Peyer's patch (tissue), 4 donors: ENCODE results near the gene OAS2. TPM values are rescaled to one million over a fixed set of nuclear protein-coding genes. Genes with fewer than 3 reads are reported as not detected.

ENCODE experiments used
- DNase-seq, 3 donors: peaks; one replicate each; pipeline ENCODE4 v3.0.0-alpha.2; 2017 to 2019
- H3K27ac ChIP-seq, 4 donors: fragments of 200-600 bp; sonication (generic); one replicate each; pipeline ENCODE4 v1.5.1; 2016 to 2019
- H3K27me3 ChIP-seq, 2 donors: fragments of 200-600 bp; sonication (generic); one replicate each; pipeline ENCODE4 v1.5.1; 2019
- H3K36me3 ChIP-seq, 3 donors: fragments of 200-600 bp; sonication (generic); one replicate each; pipeline ENCODE4 v1.5.1; 2016 to 2019
- H3K4me1 ChIP-seq, 4 donors: fragments of 200-600 bp; sonication (generic); one replicate each; pipeline ENCODE4 v1.5.1; 2016 to 2019
- H3K4me3 ChIP-seq, 4 donors: fragments of 200-600 bp; sonication (generic); 1 replicate in 3 of 4; 2 replicates in 1 of 4; pipeline ENCODE4 v1.5.1; 2016 to 2019; ENCODE audit warnings: mild to moderate bottlenecking in 1 of 4
- H3K9me3 ChIP-seq, 4 donors: fragments of 200-600 bp; sonication (generic); one replicate each; pipeline ENCODE4 v1.5.1; 2016 to 2019; ENCODE audit warnings: mild to moderate bottlenecking in 1 of 4
- CTCF ChIP-seq, 6 experiments: fragments of 450-650 bp in 4 of 6; fragments of 200-600 bp in 2 of 6; sonication (generic) in 1 of 6; IDR thresholded peaks; one replicate each; pipeline ENCODE4 v1.5.1; 2017 to 2019; ENCODE audit warnings: antibody characterized with exemption in 6 of 6, mild to moderate bottlenecking in 3 of 6, moderate library complexity in 1 of 6
- POLR2A ChIP-seq, 2 donors: fragments of 450-650 bp; IDR thresholded peaks; one replicate each; pipeline ENCODE4 v1.5.1; 2017; ENCODE audit warnings: antibody characterized with exemption in 2 of 2, mild to moderate bottlenecking in 2 of 2, moderate library complexity in 2 of 2
- total RNA-seq, 4 donors: library from RNA; depleted of rRNA; stranded (reverse); fragments of >200 nt; gene quantifications; one replicate each; pipeline ENCODE4 v1.1.0, GENCODE V29; 2016

The OAS2 gene
- total RNA-seq, 4 donors from 2014 or later = 1.3 to 18.2 (median 3.5) TPM

GRCh38 chr12:113050795-113051194 lies 72.5 kb downstream of the OAS2 start:
- H3K9me3 ChIP-seq = no peaks in the 10 kb centered on the region
- TF ChIP-seq CTCF (IDR thresholded peaks at IDR 0.05) = no peak
- TF ChIP-seq POLR2A (IDR thresholded peaks at IDR 0.05) = no peak
- H3K4me1 ChIP-seq = peaks cover 0 to 23% (median 4%) of the 10 kb centered on the region in 4 donors
- no peaks in the 10 kb centered on the region for H3K36me3 ChIP-seq
- DNase-seq = peak in 2 of 3 donors; percentile 73 to 78
- no peaks in the 10 kb centered on the region for H3K27me3 ChIP-seq
- H3K4me3 ChIP-seq = no peak overlapping the region
- peak overlapping the region in 1 of 4 donors; percentile 63 for H3K27ac ChIP-seq

GRCh38 chr12:113051759-113052158 lies 73.4 kb downstream of the OAS2 start:
- Histone ChIP-seq H3K9me3 (no peaks in the 10 kb centered on the region), H3K4me3 (no peak overlapping the region), H3K4me1 (peaks cover 0 to 23% (median 4%) of the 10 kb centered on the region in 4 donors), H3K36me3 (no peaks in the 10 kb centered on the region), H3K27ac (no peak overlapping the region), H3K27me3 (peaks cover 0 to 3% of the 10 kb centered on the region in 2 donors)
- DNase-seq = no peak
- TF ChIP-seq CTCF (IDR thresholded peaks at IDR 0.05) (no peak), POLR2A (IDR thresholded peaks at IDR 0.05) (no peak)

GRCh38 chr12:113052326-113052725 lies 74.0 kb downstream of the OAS2 start:
- H3K4me1 ChIP-seq = peaks cover 0 to 25% (median 7%) of the 10 kb centered on the region in 4 donors
- TF ChIP-seq CTCF (IDR thresholded peaks at IDR 0.05) = no peak
- TF ChIP-seq POLR2A (IDR thresholded peaks at IDR 0.05) = no peak
- peak overlapping the region in 1 of 4 donors; percentile 12 for H3K27ac ChIP-seq
- no peaks in the 10 kb centered on the region for H3K9me3 ChIP-seq
- DNase-seq = no peak
- H3K27me3 ChIP-seq = peaks cover 0 to 9% of the 10 kb centered on the region in 2 donors
- no peaks in the 10 kb centered on the region for H3K36me3 ChIP-seq
- H3K4me3 ChIP-seq = no peak overlapping the region

GRCh38 chr12:113054948-113055486 lies 76.7 kb downstream of the OAS2 start:
- H3K9me3 ChIP-seq = no peaks in the 10 kb centered on the region
- H3K4me1 ChIP-seq = peaks cover 0 to 23% (median 12%) of the 10 kb centered on the region in 4 donors
- no peak overlapping the region for H3K27ac ChIP-seq
- no peak overlapping the region for H3K4me3 ChIP-seq
- TF ChIP-seq POLR2A (IDR thresholded peaks at IDR 0.05) (no peak), CTCF (IDR thresholded peaks at IDR 0.05) (no peak)
- H3K36me3 ChIP-seq = no peaks in the 10 kb centered on the region
- H3K27me3 ChIP-seq = peaks cover 0 to 12% of the 10 kb centered on the region in 2 donors
- no peak for DNase-seq

- H3K36me3 ChIP-seq = no peaks in the 10 kb centered on the region
- H3K27ac ChIP-seq = peak overlapping the region in 2 of 4 donors; percentile 26 to 87
- DNase-seq = no peak
- peaks cover 0 to 20% (median 12%) of the 10 kb centered on the region in 4 donors for H3K4me1 ChIP-seq
- H3K4me3 ChIP-seq = peak overlapping the region in 3 of 4 donors; percentile 55 to 88 (median 61)
- no peak for TF ChIP-seq POLR2A (IDR thresholded peaks at IDR 0.05)
- H3K9me3 ChIP-seq = no peaks in the 10 kb centered on the region
- H3K27me3 ChIP-seq = peaks cover 0 to 12% of the 10 kb centered on the region in 2 donors
These were observed 77.5 kb downstream of the OAS2 start for GRCh38 chr12:113055594-113056380.

GRCh38 chr12:113056381-113056630 lies 78.0 kb downstream of the OAS2 start:
- peak overlapping the region; percentile 55 to 88 (median 61) for H3K4me3 ChIP-seq
- no peak for DNase-seq

More at GRCh38 chr12:113056381-113056630, 78.0 kb downstream of the OAS2 start:
- TF ChIP-seq POLR2A (IDR thresholded peaks at IDR 0.05) (no peak), CTCF (IDR thresholded peaks at IDR 0.05) (no peak)
- Histone ChIP-seq H3K36me3 (no peaks in the 10 kb centered on the region), H3K9me3 (no peaks in the 10 kb centered on the region), H3K27ac (peak overlapping the region; percentile 17 to 87 (median 42)), H3K27me3 (peaks cover 0 to 12% of the 10 kb centered on the region in 2 donors), H3K4me1 (peaks cover 0 to 24% (median 12%) of the 10 kb centered on the region in 4 donors)
